HG02588 (cell line): Measurements from ENCODE around the gene MICAL3.

Experiments
- ATAC-seq: cut with Tn5 transposase; IDR thresholded peaks from one replicate; pipeline ENCODE4 v1.9.1; 2021; ENCODE audit warnings: mild to moderate bottlenecking, moderate library complexity; ENCODE audit not compliant: unreplicated experiment

MICAL3 gene

GRCh38 chr22:17783773-17784480, 240.4 kb downstream of the MICAL3 start:
- ATAC-seq = no peak

- ATAC-seq = no peak
These were observed 241.0 kb downstream of the MICAL3 start for GRCh38 chr22:17783312-17783711.

- ATAC-seq = no peak
These were observed 241.7 kb downstream of the MICAL3 start for GRCh38 chr22:17782621-17783020.

GRCh38 chr22:17782158-17782557, 242.2 kb downstream of the MICAL3 start:
- no peak for ATAC-seq

- peak; percentile 33 for ATAC-seq
These were observed 242.9 kb downstream of the MICAL3 start for GRCh38 chr22:17781319-17782031.

- ATAC-seq = no peak
These were observed 243.5 kb downstream of the MICAL3 start for GRCh38 chr22:17780741-17781318.

- no peak for ATAC-seq
These were observed 244.1 kb downstream of the MICAL3 start for GRCh38 chr22:17780116-17780740.

- no peak for ATAC-seq
These were observed 244.9 kb downstream of the MICAL3 start for GRCh38 chr22:17779286-17780115.

- no peak for ATAC-seq
These were observed 245.9 kb downstream of the MICAL3 start for GRCh38 chr22:17778412-17778976.

GRCh38 chr22:17777717-17778044, 246.7 kb downstream of the MICAL3 start:
- ATAC-seq = no peak

- ATAC-seq = peak; percentile 29
These were observed 247.2 kb downstream of the MICAL3 start for GRCh38 chr22:17777005-17777716.

GRCh38 chr22:17775781-17776465, 248.4 kb downstream of the MICAL3 start:
- ATAC-seq = no peak

GRCh38 chr22:17774926-17775685, 249.3 kb downstream of the MICAL3 start:
- ATAC-seq = no peak

GRCh38 chr22:17774206-17774925, 250.0 kb downstream of the MICAL3 start, which contains the start of gene BID:
Gene BID (minus strand): TSS chr22:17774469. CDS start chr22:17750116, 24,353 bp downstream.
- ATAC-seq = peak; percentile 31

GRCh38 chr22:17773606-17774205, 250.7 kb downstream of the MICAL3 start:
- peak; percentile 33 for ATAC-seq

- no peak for ATAC-seq
These were observed 251.3 kb downstream of the MICAL3 start for GRCh38 chr22:17772958-17773605.
